Measurements from ENCODE around the gene MYCL.
"Not testable (repeated sequence)": the region's sequence is repeated elsewhere in the genome, so short reads cannot be mapped to it uniquely, and the experiment has no call there.

MYCL gene

DNA sequence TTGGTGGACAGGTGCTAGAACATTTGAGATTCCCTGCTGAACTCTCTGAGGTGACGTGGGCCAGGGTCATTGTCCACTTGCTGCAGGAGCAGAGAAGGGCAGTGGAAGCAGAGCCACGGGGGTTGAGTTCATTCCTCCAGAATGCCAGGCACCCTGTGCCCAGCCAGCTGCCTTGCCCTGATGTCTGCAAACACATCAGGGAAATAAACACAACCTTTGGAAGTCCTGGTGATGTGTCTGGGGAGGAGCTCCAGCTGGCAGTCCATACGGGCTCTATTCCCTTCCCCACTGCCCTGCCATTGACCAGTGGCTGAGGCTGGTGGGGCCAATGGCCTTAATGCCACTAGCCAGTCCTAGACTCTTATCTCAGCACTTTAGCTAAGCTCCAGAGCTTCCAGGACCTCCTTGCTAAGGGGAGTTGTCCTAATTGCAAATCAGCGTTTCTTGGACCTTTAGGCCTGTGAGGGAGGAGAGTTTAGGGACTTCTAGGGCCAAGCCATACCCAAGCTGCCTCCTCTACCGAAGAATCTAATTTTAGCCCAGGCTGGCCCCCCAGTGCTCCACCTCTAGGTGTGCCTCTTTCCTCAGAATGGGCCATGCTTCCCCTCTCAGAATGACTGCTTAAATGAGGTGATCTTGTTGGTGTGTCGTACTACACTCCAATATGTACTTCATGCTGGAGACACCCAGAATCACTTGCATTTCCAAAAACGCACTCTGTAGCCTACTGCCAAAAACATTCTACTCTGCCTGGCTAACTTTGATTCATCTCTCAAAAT lies 27.3 kb upstream of the MYCL start:
- H3K4me1 Mint-ChIP-seq, result peaks cover 3% of the 10 kb centered on the region

DNA sequence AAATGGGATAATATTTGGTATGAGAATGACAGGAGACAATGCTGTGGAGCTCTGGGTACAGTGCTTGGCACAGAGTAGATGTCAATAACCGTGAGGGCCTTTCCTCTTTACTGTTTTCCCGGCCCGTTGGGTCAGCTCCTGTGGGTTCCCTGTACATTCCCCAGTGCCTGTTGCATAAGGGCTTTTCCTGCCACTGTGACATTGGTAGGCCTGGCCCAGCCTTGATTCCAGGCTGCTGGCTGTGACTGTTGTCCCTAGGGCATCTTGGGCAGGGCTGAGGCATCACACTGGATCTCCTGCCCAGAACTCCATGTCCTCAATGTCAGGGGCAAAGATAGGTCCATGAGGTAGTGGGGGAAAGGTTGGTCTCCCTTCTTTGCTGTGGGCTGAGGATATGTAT lies 25.8 kb upstream of the MYCL start:
- ATAC-seq (no peak), DNase-seq (no peak)
- no peak overlapping the region for H3K4me3 Mint-ChIP-seq
- no peaks in the 10 kb centered on the region for H3K9me3 Mint-ChIP-seq
- H3K27ac Mint-ChIP-seq, result no peak overlapping the region
- peaks cover 3% of the 10 kb centered on the region for H3K4me1 Mint-ChIP-seq
- H3K27me3 Mint-ChIP-seq, result peaks cover 1% of the 10 kb centered on the region
- H3K36me3 Mint-ChIP-seq (ENCODE audit: low read depth), result no peaks in the 10 kb centered on the region

More for the DNA sequence above, 27.3 kb upstream of the MYCL start:
- H3K36me3 Mint-ChIP-seq (ENCODE audit: low read depth), result no peaks in the 10 kb centered on the region
- peaks cover 2% of the 10 kb centered on the region for H3K27me3 Mint-ChIP-seq
- DNase-seq (no peak), ATAC-seq (no peak)
- H3K9me3 Mint-ChIP-seq, result no peaks in the 10 kb centered on the region
- H3K27ac Mint-ChIP-seq, result no peak overlapping the region
- no peak overlapping the region for H3K4me3 Mint-ChIP-seq

DNA sequence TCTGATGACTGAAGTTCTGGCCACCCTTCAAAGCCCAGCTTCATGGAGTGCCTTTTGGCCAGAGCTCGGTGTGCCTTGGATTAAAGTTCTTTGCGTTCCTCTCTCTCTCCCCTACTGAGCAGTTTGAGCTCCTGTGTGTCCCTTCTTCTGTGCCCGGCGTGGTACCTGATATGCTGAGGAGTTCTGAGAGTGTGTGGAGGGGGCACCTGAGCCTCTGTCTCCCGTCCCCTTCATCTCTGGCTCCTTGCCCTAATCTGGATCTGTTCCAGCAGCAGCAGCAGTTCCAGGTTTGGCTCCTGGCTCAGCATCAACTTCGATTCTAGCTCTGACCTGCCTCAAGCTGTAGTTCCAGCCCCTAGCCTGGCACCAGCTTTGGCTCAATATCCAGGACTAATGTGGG lies 25.1 kb upstream of the MYCL start:
- no peaks in the 10 kb centered on the region for H3K9me3 Mint-ChIP-seq
- no peaks in the 10 kb centered on the region for H3K36me3 Mint-ChIP-seq (ENCODE audit: low read depth)
- no peak overlapping the region for H3K27ac Mint-ChIP-seq

DNA sequence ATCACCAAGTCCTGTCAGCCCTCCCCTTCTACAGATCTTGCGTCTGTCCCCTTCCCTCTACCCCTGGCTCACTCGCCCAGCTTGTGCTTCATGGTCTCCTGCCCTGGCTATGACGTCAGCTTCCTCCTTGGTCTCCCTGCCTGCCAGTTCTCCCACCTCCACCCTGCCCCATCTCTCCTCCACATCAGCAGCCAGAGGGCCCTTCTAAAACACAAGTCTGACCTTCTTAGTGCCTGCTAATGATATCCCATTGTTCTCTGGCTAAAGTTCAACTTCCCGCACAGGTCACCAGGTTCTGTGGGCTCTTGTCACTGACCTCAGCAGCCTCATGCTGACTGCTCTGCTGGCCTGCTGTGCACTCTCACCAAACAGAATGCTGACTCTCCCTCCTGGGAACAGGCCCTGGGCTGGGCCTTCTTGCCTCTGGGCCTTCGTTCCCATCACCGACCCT lies 24.7 kb upstream of the MYCL start:
- H3K27ac Mint-ChIP-seq, result no peak overlapping the region
- H3K4me3 Mint-ChIP-seq, result no peak overlapping the region
- peaks cover 3% of the 10 kb centered on the region for H3K4me1 Mint-ChIP-seq
- peaks cover 3% of the 10 kb centered on the region for H3K27me3 Mint-ChIP-seq
- DNase-seq (no peak), ATAC-seq (no peak)
- no peaks in the 10 kb centered on the region for H3K9me3 Mint-ChIP-seq
- H3K36me3 Mint-ChIP-seq (ENCODE audit: low read depth), result no peaks in the 10 kb centered on the region

More for the DNA sequence above, 25.1 kb upstream of the MYCL start:
- H3K4me1 Mint-ChIP-seq, result peaks cover 3% of the 10 kb centered on the region
- peaks cover 3% of the 10 kb centered on the region for H3K27me3 Mint-ChIP-seq
- DNase-seq (no peak), ATAC-seq (no peak)
- no peak overlapping the region for H3K4me3 Mint-ChIP-seq

DNA sequence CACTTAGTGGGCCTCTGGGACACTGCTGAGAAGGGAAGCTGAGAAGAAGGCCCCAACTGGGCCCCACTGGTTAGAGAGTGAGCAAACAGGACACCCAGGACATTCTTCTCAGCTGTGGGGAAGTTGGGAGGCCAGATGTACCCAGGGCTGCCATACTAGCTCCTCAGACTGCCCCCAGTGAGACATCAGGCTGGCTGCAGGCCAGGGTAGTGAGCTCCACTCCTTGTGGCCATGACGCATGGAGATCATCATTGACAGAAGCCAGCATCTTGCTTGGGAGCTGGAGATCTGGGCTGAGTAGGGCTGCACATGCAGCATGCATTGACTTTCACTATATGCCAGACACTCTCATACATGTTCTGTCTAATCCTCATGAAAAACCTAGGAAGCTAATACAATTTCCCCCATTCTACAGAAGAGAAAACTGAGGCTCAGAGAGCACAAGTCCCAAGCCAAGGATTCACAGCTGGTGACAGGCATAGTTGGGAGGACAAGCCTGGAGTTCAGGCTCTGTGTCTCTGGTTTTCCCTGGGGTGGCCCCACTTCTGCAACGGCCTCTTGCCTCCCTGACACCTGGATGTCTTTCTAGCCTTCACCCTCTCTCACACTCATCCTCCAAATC lies 24.1 kb upstream of the MYCL start:
- H3K36me3 Mint-ChIP-seq (ENCODE audit: low read depth), result no peaks in the 10 kb centered on the region

DNA sequence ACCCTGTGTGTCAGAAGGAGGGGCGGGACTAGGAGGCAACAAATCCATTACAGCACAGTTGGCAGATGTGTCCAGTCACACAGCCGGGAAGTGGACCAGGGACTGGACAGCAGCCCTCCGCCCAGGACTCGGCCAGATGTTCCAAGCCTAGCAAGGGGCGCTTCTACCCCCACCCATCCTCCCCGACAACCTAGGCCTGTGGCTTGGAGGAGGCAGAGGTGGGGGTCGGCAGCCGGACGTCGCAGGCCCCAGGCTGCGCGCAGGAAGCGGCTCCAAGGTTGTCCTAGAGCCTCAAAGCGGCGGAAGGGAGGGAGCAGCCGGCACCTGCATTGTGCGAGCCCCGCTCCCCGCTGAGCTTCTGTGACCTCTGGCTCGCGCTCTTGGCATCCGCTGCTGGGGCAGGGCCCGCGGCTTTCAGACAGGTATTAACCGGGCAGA lies 20.6 kb upstream of the MYCL start:
- H3K27me3 Mint-ChIP-seq, result peaks cover 5% of the 10 kb centered on the region
- H3K36me3 Mint-ChIP-seq (ENCODE audit: low read depth), result no peaks in the 10 kb centered on the region
- no peak overlapping the region for H3K27ac Mint-ChIP-seq
- no peak for DNase-seq
- no peak for ATAC-seq
- no peaks in the 10 kb centered on the region for H3K9me3 Mint-ChIP-seq
- no peak overlapping the region for H3K4me3 Mint-ChIP-seq
- H3K4me1 Mint-ChIP-seq, result peaks cover 5% of the 10 kb centered on the region

More for the DNA sequence above, 24.1 kb upstream of the MYCL start:
- DNase-seq (no peak), ATAC-seq (no peak)
- Mint-ChIP-seq H3K9me3 (no peaks in the 10 kb centered on the region), H3K27ac (no peak overlapping the region), H3K4me1 (peaks cover 3% of the 10 kb centered on the region), H3K4me3 (no peak overlapping the region), H3K27me3 (peaks cover 3% of the 10 kb centered on the region)

DNA sequence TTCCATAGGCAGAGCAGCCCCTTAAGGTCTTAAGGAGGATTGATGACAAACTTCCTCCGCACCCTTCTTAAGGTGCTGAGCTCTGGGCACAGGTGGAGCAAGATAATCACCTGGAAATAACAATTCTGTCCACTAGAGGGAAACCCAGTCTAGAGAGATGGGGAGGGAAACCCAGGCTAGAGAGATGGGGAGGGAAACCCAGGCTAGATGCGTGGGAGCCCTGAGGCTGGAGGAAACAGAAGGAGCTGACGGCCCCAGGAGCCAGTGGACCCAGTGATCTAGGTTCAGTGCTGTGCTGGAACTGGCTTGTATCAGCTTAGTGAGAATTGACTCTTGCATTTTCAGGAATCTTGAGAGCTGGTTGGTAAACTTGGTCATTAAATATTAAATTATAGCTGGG lies 17.8 kb upstream of the MYCL start:
- ATAC-seq (peak; percentile 94), DNase-seq (peak; percentile 40)
- Mint-ChIP-seq H3K27ac (no peak overlapping the region), H3K4me3 (no peak overlapping the region), H3K4me1 (peaks cover 2% of the 10 kb centered on the region), H3K9me3 (no peaks in the 10 kb centered on the region), H3K27me3 (peaks cover 6% of the 10 kb centered on the region), H3K36me3 (ENCODE audit: low read depth) (no peaks in the 10 kb centered on the region)

DNA sequence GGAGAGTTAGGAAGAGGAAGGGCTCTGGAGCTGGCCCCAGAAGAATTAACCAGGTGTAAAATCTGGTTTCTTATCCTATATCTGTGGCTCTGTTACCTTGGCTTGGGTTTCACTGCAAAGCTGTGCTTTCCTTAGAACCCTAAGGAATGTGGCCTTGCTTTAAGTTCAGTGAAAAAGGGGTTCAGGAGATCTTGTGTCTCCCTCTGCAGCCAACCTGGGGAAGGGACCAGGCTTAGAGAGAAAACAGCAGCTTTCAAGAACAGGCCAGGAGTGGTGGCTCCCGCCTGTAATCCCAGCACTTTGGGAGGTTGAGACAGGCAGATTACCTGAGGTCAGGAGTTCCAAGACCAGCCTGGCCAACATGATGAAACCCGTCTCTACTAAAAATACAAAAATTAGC lies 16.1 kb upstream of the MYCL start:
- DNase-seq (no peak), ATAC-seq (no peak)
- Mint-ChIP-seq H3K4me1 (peaks cover 2% of the 10 kb centered on the region), H3K27ac (no peak overlapping the region), H3K4me3 (no peak overlapping the region), H3K36me3 (ENCODE audit: low read depth) (no peaks in the 10 kb centered on the region), H3K27me3 (peaks cover 6% of the 10 kb centered on the region), H3K9me3 (no peaks in the 10 kb centered on the region)

DNA sequence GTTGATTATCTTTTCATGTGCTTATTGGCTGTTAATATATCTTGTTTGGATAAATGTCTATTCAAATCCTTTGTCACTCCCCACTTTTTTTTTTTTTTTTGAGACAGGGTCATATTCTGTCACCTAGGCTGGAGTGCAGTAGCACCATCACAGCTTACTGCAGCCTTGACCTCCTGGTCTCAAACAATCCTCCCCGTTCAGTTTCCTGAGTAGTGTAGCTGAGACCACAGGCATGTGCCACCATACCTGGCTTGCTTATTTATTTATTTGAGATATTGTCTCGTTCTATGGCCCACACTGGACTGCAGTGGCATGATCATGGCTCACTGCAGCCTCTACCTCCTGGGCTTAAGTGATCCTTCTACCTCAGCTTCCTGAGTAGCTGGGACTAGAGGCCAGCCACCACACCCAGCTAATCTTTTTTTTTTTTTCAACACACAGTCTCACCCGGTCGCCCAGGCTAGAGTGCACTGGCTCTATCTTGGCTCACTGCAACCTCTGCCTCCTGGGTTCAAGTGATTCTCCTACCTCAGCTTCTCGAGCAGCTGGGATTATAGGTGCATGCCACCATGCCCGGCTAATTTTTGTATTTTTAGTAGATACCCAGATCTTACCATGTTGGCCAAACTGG lies 13.9 kb upstream of the MYCL start:
- H3K27me3 Mint-ChIP-seq, result peaks cover 6% of the 10 kb centered on the region
- H3K9me3 Mint-ChIP-seq, result no peaks in the 10 kb centered on the region
- no peaks in the 10 kb centered on the region for H3K36me3 Mint-ChIP-seq (ENCODE audit: low read depth)
- ATAC-seq (no peak), DNase-seq (no peak)
- H3K4me1 Mint-ChIP-seq, result peaks cover 2% of the 10 kb centered on the region
- no peak overlapping the region for H3K27ac Mint-ChIP-seq
- no peak overlapping the region for H3K4me3 Mint-ChIP-seq

DNA sequence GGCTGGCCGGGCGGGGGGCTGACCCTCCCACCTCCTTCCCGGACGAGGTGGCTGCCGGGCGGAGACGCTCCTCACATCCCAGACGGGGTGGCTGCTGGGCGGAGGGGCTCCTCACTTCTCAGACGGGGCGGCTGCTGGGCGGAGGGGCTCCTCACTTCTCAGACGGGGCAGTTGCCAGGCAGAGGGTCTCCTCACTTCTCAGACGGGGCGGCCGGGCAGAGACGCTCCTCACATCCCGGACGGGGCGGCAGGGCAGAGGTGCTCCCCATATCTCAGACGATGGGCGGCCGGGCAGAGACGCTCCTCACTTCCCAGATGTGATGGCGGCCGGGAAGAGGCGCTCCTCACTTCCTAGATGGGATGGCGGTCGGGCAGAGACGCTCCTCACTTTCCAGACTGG lies 11.4 kb upstream of the MYCL start:
- peaks cover 14% of the 10 kb centered on the region for H3K9me3 Mint-ChIP-seq
- not testable (repeated sequence) for H3K4me3 Mint-ChIP-seq; H3K27ac Mint-ChIP-seq; ATAC-seq; H3K36me3 Mint-ChIP-seq (ENCODE audit: low read depth); H3K4me1 Mint-ChIP-seq; DNase-seq
- peaks cover 19% of the 10 kb centered on the region for H3K27me3 Mint-ChIP-seq

DNA sequence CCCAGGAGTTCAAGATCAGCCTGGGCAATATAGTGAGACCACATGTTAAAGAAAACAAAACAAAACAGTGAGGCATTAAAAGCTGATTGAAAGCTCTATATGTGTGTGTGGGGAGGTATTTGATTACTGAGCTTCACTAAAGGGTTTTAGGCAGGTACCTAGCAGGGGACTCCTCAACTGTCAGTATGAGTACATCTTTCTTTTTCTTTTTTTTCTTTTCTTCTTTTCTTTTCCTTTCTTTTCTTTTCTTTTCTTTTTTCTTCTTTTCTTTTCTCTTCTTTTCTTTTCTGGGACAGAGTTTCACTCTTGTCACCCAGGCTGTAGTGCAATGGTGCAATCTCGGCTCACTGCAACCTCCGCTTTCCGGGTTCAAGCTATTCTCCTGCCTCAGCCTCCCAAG lies 8.5 kb upstream of the MYCL start:
- DNase-seq (no peak), ATAC-seq (no peak)
- no peak overlapping the region for H3K4me3 Mint-ChIP-seq
- peaks cover 10% of the 10 kb centered on the region for H3K4me1 Mint-ChIP-seq
- peaks cover 33% of the 10 kb centered on the region for H3K27me3 Mint-ChIP-seq
- H3K36me3 Mint-ChIP-seq (ENCODE audit: low read depth), result peaks cover 4% of the 10 kb centered on the region
- H3K9me3 Mint-ChIP-seq, result peaks cover 15% of the 10 kb centered on the region
- no peak overlapping the region for H3K27ac Mint-ChIP-seq

DNA sequence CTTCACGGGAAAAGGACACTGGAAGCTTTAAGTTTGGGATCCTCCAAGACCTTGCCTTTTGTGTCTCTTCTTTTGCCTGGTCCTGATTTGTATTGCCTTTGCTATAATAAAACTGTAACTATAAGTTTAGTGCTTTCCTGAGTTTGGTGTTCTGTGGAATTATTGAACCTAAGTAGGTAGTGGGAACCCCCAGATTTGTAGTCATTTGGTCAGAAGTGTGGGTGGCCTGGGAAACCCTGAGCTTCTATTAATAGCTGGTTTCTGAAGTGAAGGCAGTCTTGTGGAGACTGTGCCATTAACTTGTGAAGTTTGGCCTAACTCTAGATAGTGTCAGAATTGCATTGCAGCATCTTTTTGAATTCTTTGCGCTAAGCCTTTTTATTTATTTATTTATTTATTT lies 6.8 kb upstream of the MYCL start:
- DNase-seq (no peak), ATAC-seq (peak; percentile 33)
- peaks cover 4% of the 10 kb centered on the region for H3K36me3 Mint-ChIP-seq (ENCODE audit: low read depth)
- H3K27me3 Mint-ChIP-seq, result peaks cover 44% of the 10 kb centered on the region
- no peak overlapping the region for H3K4me3 Mint-ChIP-seq
- peaks cover 15% of the 10 kb centered on the region for H3K9me3 Mint-ChIP-seq
- H3K4me1 Mint-ChIP-seq, result peaks cover 10% of the 10 kb centered on the region
- peak overlapping the region; percentile 21 for H3K27ac Mint-ChIP-seq

DNA sequence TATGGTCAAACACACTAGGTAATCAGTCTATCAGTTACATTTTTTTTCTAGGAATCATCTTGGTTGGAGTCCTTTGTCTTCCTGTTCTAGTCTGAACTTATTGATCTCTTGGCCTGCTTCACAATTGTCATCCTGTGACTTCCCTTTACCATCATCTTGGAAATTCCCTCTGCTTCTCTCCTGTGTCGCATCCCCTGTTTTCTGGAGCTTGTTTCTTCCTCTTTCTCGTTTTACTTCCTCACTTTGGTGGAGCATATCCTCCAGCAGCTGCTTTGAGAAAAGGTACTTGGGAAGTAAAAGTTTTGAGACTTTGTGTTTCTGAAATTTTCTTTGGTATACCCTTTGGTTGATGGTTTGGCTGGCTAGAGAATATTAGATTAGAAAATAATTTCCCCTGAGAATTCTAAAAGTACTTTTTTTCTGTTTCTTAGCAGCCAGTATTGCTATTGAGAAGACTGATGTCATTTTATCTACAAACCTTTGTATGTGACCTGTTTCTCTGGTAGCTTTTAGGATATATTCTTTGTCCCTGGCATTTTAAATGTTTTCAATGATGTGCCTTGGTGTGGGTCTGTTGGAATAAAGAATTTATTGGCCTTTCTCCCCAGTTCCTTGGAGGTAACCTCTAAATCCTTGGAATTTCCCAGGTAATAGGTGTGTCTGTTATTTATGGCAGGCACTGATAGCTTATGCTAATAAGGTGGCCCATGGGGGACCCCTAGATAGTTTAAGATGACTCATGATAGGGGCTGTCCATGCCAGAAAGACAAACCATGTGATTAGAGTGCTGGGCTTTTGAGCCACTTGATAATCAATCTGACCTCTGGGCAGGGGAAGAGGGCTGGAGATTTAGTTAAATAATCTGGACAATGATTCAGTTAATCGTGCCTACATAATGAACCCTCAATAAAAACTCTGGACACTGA lies 6.1 kb upstream of the MYCL start:
- no peak overlapping the region for H3K4me3 Mint-ChIP-seq
- peaks cover 15% of the 10 kb centered on the region for H3K9me3 Mint-ChIP-seq
- DNase-seq (no peak), ATAC-seq (no peak)
- H3K27me3 Mint-ChIP-seq, result peaks cover 51% of the 10 kb centered on the region
- H3K27ac Mint-ChIP-seq, result peak overlapping the region; percentile 21
- H3K36me3 Mint-ChIP-seq (ENCODE audit: low read depth), result peaks cover 4% of the 10 kb centered on the region
- peaks cover 10% of the 10 kb centered on the region for H3K4me1 Mint-ChIP-seq

DNA sequence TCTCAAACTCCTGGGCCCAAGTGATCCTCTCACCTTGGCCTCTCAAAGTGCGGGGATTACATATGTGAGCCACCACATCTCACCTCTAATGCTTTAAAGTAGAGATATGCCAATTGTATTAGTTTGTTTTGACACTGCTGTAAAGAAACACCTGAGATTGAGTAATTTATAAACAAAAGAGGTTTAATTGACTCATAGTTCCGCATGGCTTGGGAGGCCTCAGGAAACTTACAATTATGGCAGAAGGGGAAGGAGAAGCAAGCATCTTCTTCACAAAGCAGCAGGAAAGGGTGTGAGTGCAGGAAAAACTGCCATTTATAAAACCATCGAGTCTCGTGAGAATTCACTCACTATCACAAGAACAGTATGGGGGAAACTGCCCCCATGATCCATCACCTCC lies 3.5 kb upstream of the MYCL start:
- ATAC-seq (no peak), DNase-seq (no peak)
- Mint-ChIP-seq H3K36me3 (ENCODE audit: low read depth) (peaks cover 4% of the 10 kb centered on the region), H3K4me3 (no peak overlapping the region), H3K27ac (no peak overlapping the region), H3K9me3 (peaks cover 15% of the 10 kb centered on the region), H3K27me3 (peaks cover 55% of the 10 kb centered on the region), H3K4me1 (peaks cover 17% of the 10 kb centered on the region)

All from activated naive CD8-positive, alpha-beta T cell treated with anti-CD3 and anti-CD28 coated beads, Interleukin-2, amount 50 U/mL, for 24 hours (primary cell).